ENCODE measurements around the gene AXIN2. TPM values are rescaled to one million over a fixed set of nuclear protein-coding genes. Genes with fewer than 3 reads are reported as not detected.
A peak's percentile ranks its signal among the peaks of the same experiment; 100 is the strongest.

Gene AXIN2
- total RNA-seq, 1 donor from 2014 or later = under 0.01 TPM

DNA sequence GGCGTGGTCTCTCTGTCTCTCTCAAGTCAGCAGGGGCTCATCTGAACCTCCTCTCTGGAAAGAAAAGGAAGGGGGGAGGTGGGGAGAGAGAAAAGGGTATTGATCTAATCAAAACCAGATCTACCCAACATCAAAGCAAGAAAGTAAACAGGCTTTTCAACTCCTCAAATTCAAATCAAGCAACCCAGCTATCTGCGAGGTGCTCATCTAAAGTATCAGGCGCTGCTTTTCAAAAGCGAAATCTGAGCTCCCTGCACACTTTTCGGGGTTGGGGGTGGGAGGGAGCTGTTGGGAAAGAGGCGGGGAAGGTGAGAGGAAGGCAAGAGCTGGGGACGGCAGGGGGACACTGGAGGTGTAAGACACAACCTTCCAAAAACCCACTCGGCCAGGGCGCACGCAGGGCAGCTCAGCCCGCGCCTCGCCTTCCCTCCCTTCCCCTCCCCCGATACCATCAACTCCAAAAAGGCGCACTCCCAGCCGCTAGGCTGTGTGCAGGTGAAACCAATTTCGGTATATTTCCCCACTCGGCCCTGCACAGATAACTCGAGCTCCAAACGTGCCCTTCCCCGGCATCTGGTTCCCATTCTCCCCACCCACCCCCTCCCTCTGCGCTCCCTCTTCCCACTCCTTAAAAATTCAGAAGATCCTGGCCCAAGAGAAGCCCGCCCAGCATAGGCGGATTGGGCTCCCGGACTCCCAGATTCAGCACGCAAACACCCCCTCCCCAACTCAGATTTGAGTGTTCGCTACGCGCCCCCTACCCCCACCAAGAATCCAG is 2.6 kb downstream of the AXIN2 start:
- TF ChIP-seq, protein P1, sequence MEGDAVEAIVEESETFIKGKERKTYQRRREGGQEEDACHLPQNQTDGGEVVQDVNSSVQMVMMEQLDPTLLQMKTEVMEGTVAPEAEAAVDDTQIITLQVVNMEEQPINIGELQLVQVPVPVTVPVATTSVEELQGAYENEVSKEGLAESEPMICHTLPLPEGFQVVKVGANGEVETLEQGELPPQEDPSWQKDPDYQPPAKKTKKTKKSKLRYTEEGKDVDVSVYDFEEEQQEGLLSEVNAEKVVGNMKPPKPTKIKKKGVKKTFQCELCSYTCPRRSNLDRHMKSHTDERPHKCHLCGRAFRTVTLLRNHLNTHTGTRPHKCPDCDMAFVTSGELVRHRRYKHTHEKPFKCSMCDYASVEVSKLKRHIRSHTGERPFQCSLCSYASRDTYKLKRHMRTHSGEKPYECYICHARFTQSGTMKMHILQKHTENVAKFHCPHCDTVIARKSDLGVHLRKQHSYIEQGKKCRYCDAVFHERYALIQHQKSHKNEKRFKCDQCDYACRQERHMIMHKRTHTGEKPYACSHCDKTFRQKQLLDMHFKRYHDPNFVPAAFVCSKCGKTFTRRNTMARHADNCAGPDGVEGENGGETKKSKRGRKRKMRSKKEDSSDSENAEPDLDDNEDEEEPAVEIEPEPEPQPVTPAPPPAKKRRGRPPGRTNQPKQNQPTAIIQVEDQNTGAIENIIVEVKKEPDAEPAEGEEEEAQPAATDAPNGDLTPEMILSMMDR (IDR thresholded peaks at IDR 0.05; ENCODE audit: insufficient read depth, low read length, severe bottlenecking) = no peak
- Histone ChIP-seq H3K4me3 (ENCODE audit: low read depth, low read length) (no peak overlapping the region), H3K36me3 (ENCODE audit: control insufficient read depth, insufficient read depth, low read length) (no peaks in the 10 kb centered on the region), H3K27me3 (ENCODE audit: control insufficient read depth, insufficient read depth, low read length) (peaks cover 34% of the 10 kb centered on the region)
- DNase-seq (ENCODE audit: low read depth) (no peak), FAIRE-seq (no peak)

DNA sequence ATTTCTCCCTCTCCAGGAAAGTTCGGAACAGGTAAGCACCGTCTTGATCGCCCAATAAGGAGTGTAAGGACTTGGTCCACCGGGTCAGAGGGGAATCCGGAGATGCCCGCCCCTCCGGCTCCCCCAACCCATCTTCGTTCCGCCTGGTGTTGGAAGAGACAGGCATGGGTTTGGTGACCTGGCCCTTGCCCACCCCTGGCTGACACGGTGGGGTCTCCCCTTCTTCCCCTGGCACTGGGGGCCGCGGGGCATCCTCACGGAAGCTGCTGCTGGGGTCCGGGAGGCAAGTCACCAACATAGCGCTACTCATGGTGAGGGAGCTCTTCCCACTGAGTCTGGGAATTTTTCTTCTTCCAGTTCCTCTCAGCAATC is 3.2 kb downstream of the AXIN2 start:
- no peak for FAIRE-seq
- H3K27me3 ChIP-seq (ENCODE audit: control insufficient read depth, insufficient read depth, low read length) = peaks cover 34% of the 10 kb centered on the region
- H3K4me3 ChIP-seq (ENCODE audit: low read depth, low read length) = no peak overlapping the region
- TF ChIP-seq, protein P1 (IDR thresholded peaks at IDR 0.05; ENCODE audit: insufficient read depth, low read length, severe bottlenecking) = no peak
- H3K36me3 ChIP-seq (ENCODE audit: control insufficient read depth, insufficient read depth, low read length) = no peaks in the 10 kb centered on the region
- DNase-seq (ENCODE audit: low read depth) = no peak

DNA sequence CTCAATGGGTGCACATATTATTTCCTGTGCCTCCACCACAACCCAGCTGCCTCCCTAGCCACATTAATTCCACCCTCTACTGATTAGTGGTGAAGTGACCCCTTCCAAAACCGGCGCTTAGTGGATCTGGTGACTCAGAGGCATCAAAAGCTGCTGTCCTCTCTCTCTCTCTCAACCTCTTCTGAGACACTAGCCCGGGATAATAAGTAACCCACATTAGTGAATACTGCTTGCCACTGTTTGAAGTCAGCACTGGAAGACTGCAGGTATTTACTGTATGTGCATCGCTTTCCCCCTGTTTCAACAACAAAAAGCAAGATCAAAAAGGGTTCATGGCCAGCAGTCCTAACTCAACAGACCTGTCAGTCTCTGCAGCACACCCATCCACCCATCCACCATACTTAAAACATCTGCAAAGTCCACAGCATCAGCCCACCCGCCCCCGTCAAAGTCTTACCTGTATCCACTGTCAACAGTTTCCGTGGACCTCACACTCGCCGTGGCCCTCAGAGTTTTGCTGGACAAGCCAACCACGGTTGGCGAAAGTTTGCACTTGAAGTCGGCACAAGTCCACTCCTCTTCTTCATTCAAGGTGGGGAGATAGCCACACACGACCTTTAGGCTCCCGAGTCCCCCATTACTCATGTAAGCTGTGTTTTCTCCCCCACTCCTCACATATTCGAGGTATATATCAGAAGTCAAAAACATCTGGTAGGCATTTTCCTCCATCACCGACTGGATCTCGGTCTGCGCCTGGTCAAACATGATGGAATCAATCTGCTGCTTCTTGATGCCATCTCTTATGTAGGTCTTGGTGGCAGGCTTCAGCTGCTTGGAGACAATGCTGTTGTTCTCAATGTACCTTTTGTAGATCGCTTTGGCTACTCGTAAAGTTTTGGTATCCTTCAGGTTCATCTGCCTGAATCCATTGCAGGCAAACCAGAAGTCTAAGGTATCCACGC is 3.8 kb downstream of the AXIN2 start:
- Histone ChIP-seq H3K36me3 (ENCODE audit: control insufficient read depth, insufficient read depth, low read length) (no peaks in the 10 kb centered on the region), H3K4me3 (ENCODE audit: low read depth, low read length) (no peak overlapping the region), H3K27me3 (ENCODE audit: control insufficient read depth, insufficient read depth, low read length) (peaks cover 34% of the 10 kb centered on the region)
- peak; percentile 86 for FAIRE-seq
- TF ChIP-seq, protein P1 (IDR thresholded peaks at IDR 0.05; ENCODE audit: insufficient read depth, low read length, severe bottlenecking) = no peak
- DNase-seq (ENCODE audit: low read depth) = no peak

DNA sequence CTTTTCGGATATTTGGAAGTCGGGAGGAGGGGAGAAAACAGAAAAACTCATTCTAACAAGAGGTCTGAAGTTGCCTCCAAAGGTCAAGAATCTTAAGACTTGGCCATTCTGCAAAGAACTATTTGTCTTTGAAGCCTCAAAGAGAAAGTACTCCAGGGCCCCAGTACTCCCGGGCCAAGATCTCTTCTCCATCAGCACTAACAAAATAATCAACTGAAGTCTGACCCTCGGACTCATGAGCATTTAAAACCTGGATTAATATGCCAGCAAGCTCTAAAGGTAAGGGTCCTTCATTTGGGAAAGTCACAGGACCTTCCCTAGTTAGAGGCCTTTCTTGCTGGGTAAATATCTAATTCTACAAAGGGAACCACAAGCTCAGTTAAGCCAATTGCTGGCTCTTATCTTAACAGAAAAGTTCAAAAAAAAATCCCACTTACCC is 4.5 kb downstream of the AXIN2 start:
- Histone ChIP-seq H3K36me3 (ENCODE audit: control insufficient read depth, insufficient read depth, low read length) (no peaks in the 10 kb centered on the region), H3K27me3 (ENCODE audit: control insufficient read depth, insufficient read depth, low read length) (peaks cover 34% of the 10 kb centered on the region), H3K4me3 (ENCODE audit: low read depth, low read length) (no peak overlapping the region)
- DNase-seq (ENCODE audit: low read depth) = no peak
- TF ChIP-seq, protein P1 (IDR thresholded peaks at IDR 0.05; ENCODE audit: insufficient read depth, low read length, severe bottlenecking) = no peak
- FAIRE-seq = no peak

DNA sequence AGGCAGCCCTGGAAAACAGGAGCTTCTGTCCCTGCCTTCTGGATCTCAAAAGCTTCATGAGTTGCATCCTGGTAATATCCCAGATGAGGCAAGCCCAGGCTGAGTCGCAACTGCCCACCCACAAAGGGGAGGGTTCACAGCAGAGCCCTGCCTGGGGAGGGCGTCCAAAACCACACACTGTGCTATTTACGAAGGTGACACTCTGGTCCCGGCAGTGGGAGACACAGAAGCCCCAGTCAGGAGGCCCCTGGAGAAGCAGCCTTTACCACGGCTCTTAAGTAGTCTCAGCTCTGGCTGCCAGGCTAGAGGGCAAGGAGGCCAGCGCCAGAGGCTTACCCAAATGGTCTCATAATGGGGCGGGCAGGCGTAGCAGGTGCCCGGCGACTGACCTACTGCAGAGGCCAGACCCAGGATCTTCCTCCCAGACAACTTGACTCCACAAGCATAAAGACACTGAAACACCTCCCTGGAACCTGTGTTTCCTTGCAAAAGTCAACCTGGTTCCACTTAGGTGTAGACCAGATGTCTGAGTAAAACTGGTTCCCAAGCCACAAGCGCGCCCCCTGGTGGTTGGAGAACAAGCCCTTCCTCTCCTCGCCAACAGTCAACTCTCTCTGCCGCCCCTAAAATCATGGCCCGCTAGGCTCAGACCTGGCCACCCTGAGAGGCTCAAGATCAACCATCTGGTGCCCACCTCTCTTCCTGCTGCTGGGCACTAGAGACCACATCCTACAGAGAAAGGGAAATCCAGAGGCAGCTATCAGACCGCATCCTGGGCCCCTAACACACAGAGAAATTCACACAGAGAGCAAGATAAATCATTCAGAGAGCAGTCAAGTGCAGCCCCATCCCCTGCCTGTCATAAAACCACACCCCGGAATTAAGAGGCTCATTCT is 5.2 kb downstream of the AXIN2 start:
- TF ChIP-seq, protein P1 (IDR thresholded peaks at IDR 0.05; ENCODE audit: insufficient read depth, low read length, severe bottlenecking) = peak; percentile 92
- FAIRE-seq (no peak), DNase-seq (ENCODE audit: low read depth) (peak; percentile 35)
- H3K4me3 ChIP-seq (ENCODE audit: low read depth, low read length) = no peak overlapping the region
- H3K36me3 ChIP-seq (ENCODE audit: control insufficient read depth, insufficient read depth, low read length) = no peaks in the 10 kb centered on the region
- H3K27me3 ChIP-seq (ENCODE audit: control insufficient read depth, insufficient read depth, low read length) = peaks cover 34% of the 10 kb centered on the region
